K562 treated with DMSO at 1 percent for 48 hours (cell line): ENCODE data around the gene C19orf25. TPM values are rescaled to one million over a fixed set of nuclear protein-coding genes. Genes with fewer than 3 reads are reported as not detected.

Experiments used
- total RNA-seq: library from RNA; unstranded; fragments of 300-600 nt; gene quantifications from 2 replicates; pipeline ENCODE4 v1.2.3, GENCODE V29; 2022; ENCODE audit warnings: low replicate concordance; ENCODE audit errors: extremely low read depth

Gene C19orf25
- not detected in 2 replicates for total RNA-seq

DNA sequence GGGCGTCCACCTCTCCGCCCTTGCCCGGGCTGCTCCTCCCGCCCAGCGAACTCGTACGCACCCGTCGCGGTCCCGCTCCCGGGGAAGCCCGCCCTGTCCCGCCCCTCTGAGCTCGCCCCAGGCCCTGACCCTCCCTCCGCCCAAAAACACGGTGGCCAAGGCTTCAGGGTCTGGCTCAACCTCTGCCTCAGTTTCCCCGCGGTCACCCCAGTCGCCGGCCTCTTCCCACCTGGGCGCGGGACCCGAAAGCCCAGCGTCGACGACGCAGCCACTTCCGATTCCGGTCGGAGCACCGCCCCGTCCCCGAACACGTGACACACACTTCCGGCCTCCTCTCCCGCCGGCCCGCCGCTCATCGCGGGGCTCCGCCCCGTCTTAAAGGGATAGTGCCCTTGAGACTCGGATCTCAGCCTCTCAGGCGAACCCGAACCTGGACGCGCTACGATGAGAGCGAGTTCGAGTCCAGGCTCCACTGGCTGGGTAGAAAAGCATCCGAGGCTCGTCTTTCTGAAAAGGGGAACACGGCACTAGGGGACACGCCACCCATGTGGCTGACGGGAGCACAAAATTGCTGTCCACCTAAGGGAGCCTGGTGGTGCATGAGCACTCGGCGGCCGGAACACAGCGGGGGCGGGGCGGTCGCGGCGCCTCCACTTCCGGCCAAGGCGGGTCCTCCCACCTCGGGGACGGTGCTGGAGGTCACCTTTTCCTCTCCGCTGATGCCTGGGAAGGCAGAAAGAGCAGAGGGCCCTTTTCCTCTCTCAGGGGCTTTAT lies at the start of gene C19orf25:
Gene C19orf25, minus strand, starts transcription at position 282 of the 774 bp plus-strand sequence. CDS start 312 bp downstream, outside the sequence.

GRCh38 chr19:1523412-1524286 lies 44.6 kb upstream of the C19orf25 start, which contains the start of gene PLK5:
Gene PLK5, plus strand, starts transcription at chr19:1524077. Its CDS starts 2,920 bp downstream, at chr19:1526997.

GRCh38 chr19:1512671-1513498 lies 33.9 kb upstream of the C19orf25 start, which contains the start of gene ADAMTSL5:
Gene ADAMTSL5, minus strand, starts transcription at chr19:1513019. Its CDS starts 2,076 bp downstream, at chr19:1510943.

GRCh38 chr19:1491114-1491848 lies 12.3 kb upstream of the C19orf25 start, which contains the start of gene REEP6:
Gene REEP6, plus strand, starts transcription at chr19:1491181. Its CDS starts 89 bp downstream, at chr19:1491270.

GRCh38 chr19:1490311-1491113 lies 11.5 kb upstream of the C19orf25 start, which contains the start of gene PCSK4:
Gene PCSK4, minus strand, starts transcription at chr19:1490350. Its CDS starts 4 bp downstream, at chr19:1490346.

DNA sequence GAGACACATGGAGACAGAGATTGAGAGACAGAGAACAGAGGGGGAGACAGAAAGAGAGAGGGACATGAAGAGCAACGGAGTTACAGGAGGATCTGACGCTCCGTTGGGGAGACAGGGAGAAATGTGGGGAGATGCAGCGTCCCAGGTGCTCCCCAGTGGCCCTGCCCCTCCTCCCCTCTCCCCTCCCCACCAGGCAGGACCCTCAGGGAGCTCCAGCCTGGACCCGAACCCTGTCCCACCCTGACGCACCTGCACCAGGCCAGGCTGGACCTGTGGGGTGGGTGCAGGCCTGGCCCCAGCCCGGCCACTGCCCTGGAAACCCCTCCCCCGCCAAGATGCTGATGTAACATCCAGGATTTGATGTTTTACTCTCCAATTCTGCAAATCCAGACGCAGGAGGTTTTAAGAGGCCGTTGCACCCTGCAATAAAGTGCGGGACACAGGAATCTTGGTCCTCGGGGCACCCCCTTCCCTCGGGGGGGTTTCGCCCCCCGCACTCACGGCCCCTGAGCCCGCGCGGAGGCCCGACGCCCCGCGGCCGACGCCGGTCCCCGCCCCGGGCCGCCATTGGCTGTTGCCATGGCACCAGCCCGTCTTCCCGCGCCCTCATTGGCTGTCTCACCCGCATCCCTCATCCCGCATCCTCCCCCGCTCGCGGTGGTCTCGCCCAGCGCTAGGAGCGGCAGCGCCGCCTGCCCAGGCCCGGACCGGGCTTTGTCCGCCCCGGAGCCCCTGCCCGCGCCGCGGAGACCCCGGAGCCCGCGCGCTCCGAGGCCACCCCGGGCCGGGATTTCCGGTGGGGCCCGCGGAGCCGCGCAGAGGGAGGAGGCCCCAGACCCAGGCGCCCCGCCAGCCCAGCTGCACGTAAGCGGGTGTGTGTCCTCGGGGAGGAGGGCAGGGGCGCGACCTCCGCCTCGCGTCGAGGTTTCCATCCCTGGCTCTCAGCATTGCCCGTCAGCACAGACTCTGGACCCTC lies 29.3 kb downstream of the C19orf25 start, which contains the start of gene APC2:
Gene APC2, plus strand, starts transcription at position 655 of the 976 bp plus-strand sequence. CDS start 2,881 bp downstream, outside the sequence.

DNA sequence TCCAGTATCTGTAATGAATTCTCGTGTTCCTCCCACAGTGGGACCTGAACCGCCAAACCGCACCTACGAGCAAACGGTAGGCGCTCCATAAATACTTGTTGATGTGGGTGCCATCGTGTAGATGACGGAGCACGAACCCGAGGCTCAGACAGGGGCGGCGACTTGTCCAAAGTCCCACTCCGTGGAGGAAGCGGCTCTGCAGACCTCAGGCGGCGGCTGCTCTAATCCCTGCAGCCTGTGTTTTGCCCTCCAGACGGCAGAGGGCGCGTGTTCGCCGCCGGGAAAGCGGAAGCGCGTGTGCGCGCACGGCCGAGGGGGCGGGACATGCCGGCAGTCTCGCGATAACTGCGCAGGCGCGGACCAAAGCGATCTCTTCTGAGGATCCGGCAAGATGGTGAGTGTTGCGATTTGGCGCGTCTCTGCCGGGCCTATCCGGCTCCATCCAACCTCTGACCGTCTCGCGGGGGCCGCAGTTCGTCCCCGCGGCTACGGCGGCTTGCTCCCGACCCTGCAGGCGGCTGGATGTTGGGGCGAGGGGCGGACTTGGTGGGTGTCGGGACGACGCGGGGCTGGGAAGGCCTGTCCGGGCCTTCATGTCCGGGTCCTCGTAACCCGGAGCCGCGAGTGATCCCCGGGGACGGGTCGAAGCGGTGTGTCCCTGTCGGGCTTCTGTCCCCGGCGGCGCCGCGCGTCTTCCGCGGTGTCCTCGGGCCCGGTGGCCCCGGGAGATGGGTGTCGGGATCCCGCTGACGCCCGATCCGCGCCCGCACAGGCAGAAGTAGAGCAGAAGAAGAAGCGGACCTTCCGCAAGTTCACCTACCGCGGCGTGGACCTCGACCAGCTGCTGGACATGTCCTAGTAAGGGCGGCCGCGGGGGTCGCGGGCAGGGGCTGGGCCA lies 40.7 kb downstream of the C19orf25 start, which contains the start of gene RPS15:
Gene RPS15, plus strand, starts transcription at position 362 of the 898 bp plus-strand sequence. Its CDS starts 30 bp downstream, at position 392.

Other genes with a start within 250 kb of the C19orf25 start
- gene CBARP, start 241.2 kb downstream of the C19orf25 start, total RNA-seq = not detected in 2 replicates
- not detected in 2 replicates for gene ATP5F1D, start 237.5 kb downstream of the C19orf25 start, total RNA-seq
- not detected in 2 replicates for gene MIDN, start 230.6 kb downstream of the C19orf25 start, total RNA-seq
- not detected in 2 replicates for gene CIRBP, start 209.9 kb downstream of the C19orf25 start, total RNA-seq
- not detected in 2 replicates for gene FAM174C, start 203.7 kb downstream of the C19orf25 start, total RNA-seq
- gene EFNA2, start 193.3 kb downstream of the C19orf25 start, total RNA-seq = not detected in 2 replicates
- gene NDUFS7, start 95.3 kb downstream of the C19orf25 start, total RNA-seq = not detected in 2 replicates
- not detected in 2 replicates for gene GAMT, start 77.7 kb downstream of the C19orf25 start, total RNA-seq
- not detected in 2 replicates for gene DAZAP1, start 71.6 kb downstream of the C19orf25 start, total RNA-seq
- 3,927 TPM in 1 of 2 replicates, not detected in the other for gene RPS15, start 40.8 kb downstream of the C19orf25 start, total RNA-seq
- not detected in 2 replicates for gene APC2, start 29.1 kb downstream of the C19orf25 start, total RNA-seq
- gene PCSK4, start 11.1 kb upstream of the C19orf25 start, total RNA-seq = not detected in 2 replicates
- not detected in 2 replicates for gene REEP6, start 12.0 kb upstream of the C19orf25 start, total RNA-seq
- gene ADAMTSL5, start 33.8 kb upstream of the C19orf25 start, total RNA-seq = not detected in 2 replicates
- gene PLK5, start 44.9 kb upstream of the C19orf25 start, total RNA-seq = not detected in 2 replicates
- gene MEX3D, start 89.1 kb upstream of the C19orf25 start, total RNA-seq = not detected in 2 replicates
- 422 TPM in 1 of 2 replicates, not detected in the other for gene MBD3, start 113.7 kb upstream of the C19orf25 start, total RNA-seq
- not detected in 2 replicates for gene UQCR11, start 126.2 kb upstream of the C19orf25 start, total RNA-seq
- gene TCF3, start 173.4 kb upstream of the C19orf25 start, total RNA-seq = 141 TPM in 1 of 2 replicates, not detected in the other